CD4-positive, alpha-beta T cell treated with Interleukin-15 for 1 hour (primary cell): Measurements from ENCODE around the gene PLEKHA6.
"Not testable (repeated sequence)": the region's sequence is repeated elsewhere in the genome, so short reads cannot be mapped to it uniquely, and the experiment has no call there.

Experiments used
- DNase-seq: peaks from one replicate; pipeline ENCODE4 v3.0.0-alpha.2; 2020

PLEKHA6 gene

GRCh38 chr1:204334455-204334854, 25.3 kb downstream of the PLEKHA6 start:
- DNase-seq = no peak

GRCh38 chr1:204333427-204333826, 26.3 kb downstream of the PLEKHA6 start:
- DNase-seq = no peak

- no peak for DNase-seq
These were observed 27.8 kb downstream of the PLEKHA6 start for GRCh38 chr1:204331847-204332487.

GRCh38 chr1:204331275-204331674, 28.5 kb downstream of the PLEKHA6 start:
- DNase-seq = no peak

GRCh38 chr1:204327870-204328269, 31.9 kb downstream of the PLEKHA6 start:
- DNase-seq = not testable (repeated sequence)

GRCh38 chr1:204327359-204327758, 32.4 kb downstream of the PLEKHA6 start:
- no peak for DNase-seq

- no peak for DNase-seq
These were observed 32.9 kb downstream of the PLEKHA6 start for GRCh38 chr1:204326771-204327300.

- no peak for DNase-seq
These were observed 33.8 kb downstream of the PLEKHA6 start for GRCh38 chr1:204325944-204326343.

- DNase-seq = no peak
These were observed 35.8 kb downstream of the PLEKHA6 start for GRCh38 chr1:204323887-204324286.

- DNase-seq = no peak
These were observed 37.3 kb downstream of the PLEKHA6 start for GRCh38 chr1:204322339-204322868.

GRCh38 chr1:204321665-204322064, 38.1 kb downstream of the PLEKHA6 start:
- DNase-seq = no peak

- DNase-seq = no peak
These were observed 38.7 kb downstream of the PLEKHA6 start for GRCh38 chr1:204321051-204321450.

GRCh38 chr1:204320382-204320804, 39.3 kb downstream of the PLEKHA6 start:
- DNase-seq = no peak

- DNase-seq = no peak
These were observed 40.3 kb downstream of the PLEKHA6 start for GRCh38 chr1:204319462-204319861.

GRCh38 chr1:204319027-204319426, 40.7 kb downstream of the PLEKHA6 start:
- DNase-seq = no peak

GRCh38 chr1:204318324-204318723, 41.4 kb downstream of the PLEKHA6 start:
- DNase-seq = no peak

- DNase-seq = no peak
These were observed 42.6 kb downstream of the PLEKHA6 start for GRCh38 chr1:204317170-204317569.

- no peak for DNase-seq
These were observed 43.6 kb downstream of the PLEKHA6 start for GRCh38 chr1:204316164-204316563.

- no peak for DNase-seq
These were observed 44.7 kb downstream of the PLEKHA6 start for GRCh38 chr1:204314893-204315658.

- no peak for DNase-seq
These were observed 45.4 kb downstream of the PLEKHA6 start for GRCh38 chr1:204314171-204314892.

- no peak for DNase-seq
These were observed 46.1 kb downstream of the PLEKHA6 start for GRCh38 chr1:204313675-204314074.

- DNase-seq = not testable (repeated sequence)
These were observed 48.8 kb downstream of the PLEKHA6 start for GRCh38 chr1:204310970-204311369.

- DNase-seq = no peak
These were observed 51.6 kb downstream of the PLEKHA6 start for GRCh38 chr1:204308023-204308628.
